OCI-LY7 (cell line): Measurements from ENCODE around the gene SIGLEC10. TPM values are rescaled to one million over a fixed set of nuclear protein-coding genes. Genes with fewer than 3 reads are reported as not detected.

ENCODE experiments used
- BruUV-seq: library from RNA; stranded (reverse); fragments of 400-500 nt; replicated peaks from 2 replicates; lab custom pipeline; 2021; lab: Mats Ljungman, UMichigan
- CTCF ChIA-PET: fragments of 300-600 bp; sonication (Branson Sonifier 250); formaldehyde crosslinking; loops from one replicate; lab custom pipeline; 2022; ENCODE audit warnings: antibody characterized with exemption; ENCODE audit not compliant: unreplicated experiment; lab: Charles Lee
- POLR2A ChIA-PET: fragments of 300-600 bp; sonication (Branson Sonifier 250); formaldehyde crosslinking; loops from one replicate; lab custom pipeline; 2022; ENCODE audit warnings: antibody characterized with exemption; lab: Charles Lee
- DNase-seq: peaks from one replicate; pipeline ENCODE4 v3.0.0-alpha.2; 2015; ENCODE audit warnings: low spot score
- H2AFZ ChIP-seq: fragments of 200-600 bp; sonication (generic), shearing (Covaris generic); 2 replicates; pipeline ENCODE4 v1.6.1; 2014; ENCODE audit warnings: mild to moderate bottlenecking, antibody characterized with exemption, low read length, moderate library complexity
- H3K27ac ChIP-seq: fragments of 200-600 bp; sonication (generic); 2 replicates; pipeline ENCODE4 v1.5.1; 2014; ENCODE audit warnings: mixed run types, low read depth, mild to moderate bottlenecking, moderate library complexity, low read length, inconsistent platforms; ENCODE audit not compliant: poor library complexity, severe bottlenecking
- H3K36me3 ChIP-seq: fragments of 200-600 bp; sonication (generic); 2 replicates; pipeline ENCODE4 v1.6.1; 2014; ENCODE audit warnings: mild to moderate bottlenecking, antibody characterized with exemption, low read length, moderate library complexity, mixed read lengths; ENCODE audit not compliant: insufficient read depth
- H3K4me1 ChIP-seq: fragments of 200-600 bp; sonication (generic); 2 replicates; pipeline ENCODE4 v1.5.1; 2014; ENCODE audit warnings: mild to moderate bottlenecking, low read length; ENCODE audit not compliant: insufficient read depth, poor library complexity, severe bottlenecking
- H3K4me2 ChIP-seq: fragments of 200-600 bp; sonication (generic); 2 replicates; pipeline ENCODE4 v1.6.1; 2014; ENCODE audit warnings: mild to moderate bottlenecking, low read length
- H3K4me3 ChIP-seq: fragments of 200-600 bp; sonication (generic); 2 replicates; pipeline ENCODE4 v1.5.1; 2014; ENCODE audit warnings: mild to moderate bottlenecking, low read depth, low read length; ENCODE audit not compliant: poor library complexity, severe bottlenecking
- H3K79me2 ChIP-seq: fragments of 200-600 bp; sonication (generic); 2 replicates; pipeline ENCODE4 v1.6.1; 2016; ENCODE audit warnings: low read depth, mild to moderate bottlenecking, low read length, moderate library complexity, mixed read lengths; ENCODE audit not compliant: insufficient read depth
- H3K9me2 ChIP-seq: fragments of 200-600 bp; sonication (generic); 2 replicates; pipeline ENCODE4 v1.6.1; 2016; ENCODE audit warnings: mild to moderate bottlenecking, low read length, mixed read lengths; ENCODE audit not compliant: insufficient read depth
- H3K9me3 ChIP-seq: fragments of 200-600 bp; sonication (generic); 2 replicates; pipeline ENCODE4 v1.6.1; 2014; ENCODE audit warnings: mild to moderate bottlenecking, mixed run types, low read length, mixed read lengths
- H4K20me1 ChIP-seq: fragments of 200-600 bp; sonication (generic); 2 replicates; pipeline ENCODE4 v1.6.1; 2014; ENCODE audit warnings: mild to moderate bottlenecking, antibody characterized with exemption, low read length, moderate library complexity, mixed read lengths; ENCODE audit not compliant: insufficient read depth
- CTCF ChIP-seq: fragments of 200-600 bp; sonication (generic); conservative IDR thresholded peaks from 2 replicates; pipeline ENCODE4 v1.5.1; 2014; ENCODE audit warnings: mild to moderate bottlenecking, antibody characterized with exemption, low read length, moderate library complexity, mixed read lengths
- EZH2phosphoT487 ChIP-seq: fragments of 200-600 bp; sonication (generic); IDR thresholded peaks from 2 replicates; pipeline ENCODE4 v1.6.1; 2018; ENCODE audit warnings: low read depth, borderline replicate concordance, mild to moderate bottlenecking, mixed run types, antibody characterized with exemption, low read length, moderate library complexity, mixed read lengths
- intact Hi-C: fragments of 100-400 bp; cut with micrococcal nuclease; formaldehyde crosslinking; loops from one replicate; pipeline ENCODE4 v1.10.0; 2022; ENCODE audit not compliant: unreplicated experiment
- total RNA-seq, 2 experiments: library from RNA; depleted of rRNA in 1 of 2; stranded (reverse); fragments of >200 nt in 1 of 2; shearing (Covaris generic) in 1 of 2; gene quantifications; 2 replicates each; pipeline ENCODE4 v1.2.3, GENCODE V29; 2014 to 2022

Gene SIGLEC10
- total RNA-seq, 2 experiments from 2014 or later = 25.2 to 26.6 TPM

GRCh38 chr19:51368366-51369282 is 48.8 kb downstream of the SIGLEC10 start, which contains the start of gene CLDND2:
Gene CLDND2 (minus strand): TSS chr19:51369003. CDS start chr19:51368577, 426 bp downstream.
- peak; percentile 22 for DNase-seq
- intact Hi-C loops = no loop called here
- no peaks in the 10 kb centered on the region for H3K9me3 ChIP-seq
- H3K4me1 ChIP-seq = peaks cover 32% of the 10 kb centered on the region
- H3K27ac ChIP-seq = peak within 1 kb of the TSS; percentile 55
- no peaks in the 10 kb centered on the region for H3K36me3 ChIP-seq
- CTCF ChIA-PET = no interaction called here
- H3K4me3 ChIP-seq = peak within 1 kb of the TSS; percentile 78
- POLR2A ChIA-PET = interaction anchor here (0.7 to 1.3 kb wide), 2 partner anchors 27 to 68 kb away, joined by 3 to 6 read pairs; no protein-coding TSS in a partner anchor
- TF ChIP-seq EZH2phosphoT487 (no peak), CTCF (no peak)
- H3K4me2 ChIP-seq = peak within 1 kb of the TSS; percentile 95
- H3K9me2 ChIP-seq = no peaks in the 10 kb centered on the region
- H4K20me1 ChIP-seq = no peaks in the 10 kb centered on the region
- BruUV-seq = no TSS peak
- H3K79me2 ChIP-seq = peaks cover 10% of the 10 kb centered on the region; the same call in 1 of the 2 replicates
- peak within 1 kb of the TSS; percentile 73 for H2AFZ ChIP-seq

DNA sequence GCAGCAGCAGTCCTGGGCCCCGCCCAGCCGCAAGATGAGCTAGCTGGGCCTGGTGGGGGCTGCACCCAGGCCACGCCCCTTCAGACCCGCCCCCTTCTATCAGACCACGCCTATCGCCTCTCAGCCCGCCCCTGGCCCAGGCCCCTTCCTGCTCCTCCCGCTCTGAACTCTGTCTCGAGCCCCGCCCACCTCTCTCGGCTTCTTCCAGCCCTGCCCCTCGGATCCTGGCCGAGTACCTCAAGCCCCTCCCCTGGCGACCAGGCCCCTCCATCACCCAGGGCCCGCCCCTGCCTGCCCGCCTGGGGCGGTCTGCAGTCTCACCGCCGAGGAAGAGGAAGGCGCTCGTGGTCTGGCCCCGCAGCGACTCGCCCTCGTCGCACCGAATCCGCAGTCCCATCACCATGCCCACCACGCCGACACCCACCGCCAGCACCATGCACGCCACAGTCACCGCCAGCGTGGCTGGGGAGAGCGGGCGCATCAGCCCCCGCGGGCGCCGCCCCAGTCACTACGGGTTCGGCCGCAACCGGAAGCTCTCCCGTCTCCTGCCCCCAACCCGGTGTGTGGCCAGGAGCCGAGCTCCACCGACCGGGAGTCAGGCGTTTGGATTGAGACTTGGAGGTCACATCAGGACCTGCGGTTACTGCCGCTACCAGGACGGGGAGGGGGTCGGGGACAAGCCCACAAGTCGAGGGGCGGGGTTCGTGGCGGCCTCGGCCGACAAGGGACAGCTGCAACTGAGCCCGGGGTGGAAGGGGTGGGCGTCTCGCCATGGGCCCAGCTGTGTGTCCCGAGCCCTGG is 49.7 kb downstream of the SIGLEC10 start:
- H3K4me2 ChIP-seq = peak overlapping the region; percentile 95
- POLR2A ChIA-PET = interaction anchor here (0.7 to 1.3 kb wide), 5 partner anchors 28 to 347 kb away, joined by 3 to 6 read pairs (median 4); partner anchors contain the start of gene SIGLEC10
- peak overlapping the region; percentile 78 for H3K4me3 ChIP-seq
- peaks cover 10% of the 10 kb centered on the region; the same call in 1 of the 2 replicates for H3K79me2 ChIP-seq
- TF ChIP-seq CTCF (no peak), EZH2phosphoT487 (no peak)
- peak overlapping the region; percentile 79 for H3K27ac ChIP-seq
- no peaks in the 10 kb centered on the region for H3K36me3 ChIP-seq
- DNase-seq = peak; percentile 98
- peaks cover 32% of the 10 kb centered on the region for H3K4me1 ChIP-seq
- CTCF ChIA-PET = interaction anchor here (0.6 kb wide), 1 partner anchor 28 kb away, joined by 3 read pairs; no protein-coding TSS in a partner anchor
- BruUV-seq = TSS peak; percentile 54
- peak overlapping the region; percentile 73 for H2AFZ ChIP-seq
- intact Hi-C loops = loop anchor here (1.0 to 2.0 kb wide), 2 partner anchors 28 to 49 kb away; partner anchors contain the start of gene SIGLEC10
- no peaks in the 10 kb centered on the region for H4K20me1 ChIP-seq
- H3K9me3 ChIP-seq = no peaks in the 10 kb centered on the region
- H3K9me2 ChIP-seq = no peaks in the 10 kb centered on the region
